OCI-LY3 (cell line): ENCODE measurements around the gene PHC2.

ENCODE experiments used
- CTCF ChIP-seq: fragments of 200-600, 300-600 bp; sonication (generic); IDR thresholded peaks from 2 replicates; pipeline ENCODE4 v1.5.1; 2014; ENCODE audit warnings: antibody characterized with exemption, low read length, low read depth
- EZH2phosphoT487 ChIP-seq: fragments of 200-600 bp; shearing (Covaris generic); IDR thresholded peaks from 2 replicates; pipeline ENCODE4 v1.6.1; 2018; ENCODE audit warnings: antibody characterized with exemption, mixed run types, low read depth

DNA sequence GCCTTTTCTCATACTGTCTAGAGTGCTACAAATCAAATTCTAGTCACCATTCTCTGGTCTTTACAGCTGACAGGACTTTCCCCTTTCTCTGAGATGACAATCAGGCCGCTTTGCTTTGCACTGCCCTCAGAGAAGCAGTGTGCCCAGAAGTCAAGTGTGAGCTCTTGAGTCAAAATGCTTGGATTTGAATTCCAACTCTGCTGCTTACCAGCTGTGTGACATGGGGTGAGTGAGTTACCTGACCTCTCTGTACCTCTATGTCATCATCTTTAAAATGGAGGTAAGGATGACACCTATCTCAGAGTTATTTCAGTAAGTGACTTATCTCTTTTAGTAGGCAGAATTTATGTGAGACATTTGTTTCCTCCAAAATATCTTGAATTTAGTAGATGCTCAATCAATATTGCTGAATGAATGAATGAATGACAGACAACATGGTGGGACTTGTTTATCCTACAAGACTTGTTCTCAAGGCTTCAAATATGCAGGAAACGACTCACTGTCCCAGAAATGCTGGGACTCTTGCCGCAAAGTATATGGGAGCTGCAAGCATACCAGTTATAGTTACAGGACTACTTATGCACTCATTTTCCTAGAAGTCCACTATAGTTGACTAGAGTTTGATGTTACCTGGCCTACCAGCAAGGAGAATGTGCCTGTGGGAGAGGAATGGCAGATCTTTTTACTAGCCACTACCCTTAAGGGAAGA lies 71.9 kb downstream of the PHC2 start:
- TF ChIP-seq CTCF (no peak), EZH2phosphoT487 (no peak)
